GM21423 (cell line): ENCODE data around the gene CCT7.

Experiments used
- ATAC-seq: cut with Tn5 transposase; IDR thresholded peaks from one replicate; pipeline ENCODE4 v1.9.1; 2021; ENCODE audit warnings: mild to moderate bottlenecking, moderate library complexity; ENCODE audit not compliant: unreplicated experiment

CCT7 gene

GRCh38 chr2:73225513-73226360 is 8.4 kb upstream of the CCT7 start:
- no peak for ATAC-seq

- no peak for ATAC-seq
These were observed 7.0 kb upstream of the CCT7 start for GRCh38 chr2:73227086-73227485.

GRCh38 chr2:73228631-73229030 is 5.5 kb upstream of the CCT7 start:
- no peak for ATAC-seq

DNA sequence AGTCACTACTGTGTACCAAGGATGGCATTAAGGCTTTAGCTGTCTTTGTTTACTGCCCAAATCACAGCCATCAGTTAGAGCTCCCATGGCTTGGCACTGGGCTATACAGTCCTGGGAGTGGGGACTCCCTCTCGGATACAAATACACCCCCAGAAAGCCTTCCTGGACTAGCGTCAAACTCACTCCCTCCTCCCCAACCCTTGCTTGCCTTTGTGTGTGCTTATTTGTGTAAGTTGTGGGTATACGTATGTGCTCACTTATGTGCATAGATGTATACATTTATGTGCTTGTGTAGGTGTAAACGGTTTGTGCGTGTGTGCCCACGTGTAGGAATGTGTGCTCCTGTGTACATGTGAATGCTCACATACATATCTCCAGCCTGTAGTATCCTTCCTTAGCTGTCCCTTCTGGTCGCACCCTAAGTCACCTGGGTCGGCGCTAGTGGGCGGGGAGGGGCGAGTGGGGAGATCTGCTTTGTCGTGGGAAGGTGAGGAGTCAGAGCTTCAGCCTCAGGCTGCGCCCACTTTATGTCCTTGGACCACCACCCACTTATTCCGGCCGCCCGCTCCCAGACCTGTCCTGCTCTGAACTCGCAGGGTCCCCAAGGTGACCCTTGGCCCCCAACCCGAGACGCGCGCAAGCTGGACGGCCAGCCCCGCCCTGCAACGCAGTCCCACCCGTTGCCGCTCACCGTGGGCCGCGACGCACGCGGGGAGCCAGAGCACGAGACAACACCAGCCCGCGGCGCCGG is 1.5 kb upstream of the CCT7 start:
- ATAC-seq = peak; percentile 8

- peak; percentile 89 for ATAC-seq
These were observed 765 bp upstream of the CCT7 start, which contains the start of gene PRADC1 for GRCh38 chr2:73233154-73233931. Gene PRADC1 (minus strand): TSS chr2:73233239. CDS start chr2:73233160, 79 bp downstream.

DNA sequence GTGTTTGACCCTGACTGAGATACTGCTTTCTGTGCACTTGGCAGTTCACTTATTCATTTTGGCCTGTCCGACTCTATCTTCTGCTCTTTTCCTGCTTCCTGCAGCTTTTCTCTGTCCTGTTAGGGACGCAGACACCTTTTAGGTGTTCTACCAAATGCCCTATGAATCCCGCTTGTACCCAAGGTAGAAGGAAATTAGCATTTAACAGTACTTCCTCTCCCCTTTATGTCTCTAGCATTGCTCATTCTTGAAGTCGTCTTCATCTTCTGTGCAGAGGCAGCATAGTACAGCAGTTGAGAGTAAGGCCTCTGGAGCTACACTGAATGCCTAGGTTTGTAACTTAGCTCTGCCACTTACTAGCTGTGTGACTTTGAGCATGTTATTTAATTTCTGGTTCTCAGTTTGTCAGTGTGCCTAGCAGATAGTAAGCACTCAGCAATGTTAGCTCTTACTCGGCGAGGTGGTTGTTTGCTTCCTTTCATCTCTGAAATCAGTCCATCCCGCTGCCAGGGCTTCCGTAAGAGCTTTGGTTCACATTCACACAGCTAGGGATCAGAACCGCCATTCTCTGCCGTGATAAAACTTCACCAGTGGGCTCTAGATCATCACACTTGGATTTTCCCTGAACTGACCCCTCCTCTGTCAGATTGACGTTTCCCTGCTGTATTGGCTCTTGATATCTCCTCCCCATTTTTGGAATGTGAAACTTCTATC is 1.4 kb downstream of the CCT7 start:
- ATAC-seq = no peak

DNA sequence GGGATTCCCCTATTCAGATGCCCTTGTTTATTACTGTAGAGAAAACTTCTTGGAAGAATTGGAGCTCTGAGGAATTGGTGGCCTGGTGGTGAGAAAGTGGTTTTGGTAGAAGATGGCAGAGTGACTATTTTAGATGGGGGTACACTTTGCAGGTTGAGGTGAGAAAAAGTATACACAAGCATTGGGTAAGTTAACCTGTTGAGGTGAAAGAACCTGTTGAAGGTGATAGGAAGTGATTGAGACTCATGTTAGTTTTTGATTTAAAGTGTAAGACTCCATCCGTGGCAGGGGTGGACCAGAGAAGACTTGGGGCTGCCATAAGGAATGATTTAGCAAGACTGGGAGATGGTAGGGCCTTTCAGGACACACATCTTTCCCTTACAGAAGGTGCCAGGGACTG is 3.1 kb downstream of the CCT7 start:
- ATAC-seq = no peak

DNA sequence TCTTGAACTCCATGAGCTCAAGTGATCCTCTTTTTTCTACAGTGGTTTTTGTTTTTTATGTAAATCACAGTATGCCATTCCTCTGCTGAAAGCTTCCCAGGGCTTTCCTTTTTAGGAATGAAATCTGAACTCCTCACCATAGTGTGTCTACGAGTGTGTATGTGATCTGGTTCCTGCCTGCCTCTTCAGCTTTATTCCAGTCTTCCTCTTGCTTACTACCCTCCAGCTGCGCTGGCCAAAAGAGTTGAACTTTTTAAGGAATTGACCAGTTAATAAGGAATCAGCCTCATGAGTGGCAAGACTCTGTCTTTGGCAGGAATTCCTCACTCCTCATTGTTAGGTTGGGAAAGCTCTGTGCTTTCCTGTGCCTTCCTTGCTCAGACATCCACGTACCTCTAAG is 4.0 kb downstream of the CCT7 start:
- ATAC-seq = no peak

DNA sequence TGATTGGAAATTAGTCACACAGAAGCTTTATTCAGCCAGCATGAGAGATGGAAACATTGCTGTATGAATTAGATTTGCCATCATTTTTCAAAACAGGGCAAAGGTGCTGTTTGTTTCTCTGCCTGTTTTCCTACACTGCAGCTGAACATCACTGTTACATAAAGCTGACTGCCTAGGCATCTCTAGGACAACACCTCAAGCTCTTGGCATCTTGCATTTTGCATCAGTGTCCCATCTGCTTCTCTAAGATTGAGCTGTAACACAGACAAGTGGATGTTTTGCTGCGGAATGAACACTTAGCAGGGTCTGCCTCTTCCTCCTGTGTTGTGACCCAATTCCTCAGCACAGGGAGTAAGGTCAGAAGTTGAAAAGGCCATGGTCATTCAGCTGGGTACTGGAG is 4.9 kb downstream of the CCT7 start:
- no peak for ATAC-seq

GRCh38 chr2:73239776-73240175 is 5.7 kb downstream of the CCT7 start:
- no peak for ATAC-seq

GRCh38 chr2:73243884-73244570 is 9.9 kb downstream of the CCT7 start:
- no peak for ATAC-seq

DNA sequence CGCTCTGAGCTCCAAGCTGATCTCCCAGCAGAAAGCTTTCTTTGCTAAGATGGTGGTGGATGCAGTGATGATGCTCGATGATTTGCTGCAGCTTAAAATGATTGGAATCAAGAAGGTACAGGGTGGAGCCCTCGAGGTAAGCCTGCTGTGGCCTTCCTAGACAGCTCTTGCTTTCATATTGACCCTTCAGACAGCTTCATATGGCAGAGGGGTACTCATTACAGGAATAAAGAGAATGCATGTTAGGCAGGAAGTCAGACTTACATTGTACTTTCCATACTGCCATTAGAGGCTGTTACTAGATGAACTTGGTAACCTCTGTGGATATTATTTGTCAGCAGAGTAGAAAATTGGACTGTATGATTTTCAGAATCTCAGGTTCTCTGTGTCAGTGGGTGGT is 10.5 kb downstream of the CCT7 start:
- no peak for ATAC-seq

DNA sequence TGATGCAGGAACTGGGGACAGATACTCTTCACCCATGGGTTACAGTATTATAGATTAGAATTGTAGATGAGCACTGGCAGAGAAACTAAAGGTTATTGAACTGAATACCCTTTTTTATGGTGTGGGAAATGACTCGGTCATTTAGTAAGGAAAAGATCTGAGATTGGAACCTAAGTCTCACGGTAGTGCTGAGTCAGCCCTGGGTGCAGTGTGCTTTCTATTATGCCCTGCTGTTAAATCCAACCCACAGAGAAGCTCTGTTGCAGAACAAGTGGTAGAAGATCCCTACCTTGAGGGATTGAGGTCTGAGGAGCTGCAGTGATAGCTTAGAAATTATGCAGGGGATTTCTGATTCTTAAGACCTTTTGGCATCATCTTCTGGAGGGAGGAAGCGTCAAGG is 12.7 kb downstream of the CCT7 start:
- ATAC-seq = no peak

DNA sequence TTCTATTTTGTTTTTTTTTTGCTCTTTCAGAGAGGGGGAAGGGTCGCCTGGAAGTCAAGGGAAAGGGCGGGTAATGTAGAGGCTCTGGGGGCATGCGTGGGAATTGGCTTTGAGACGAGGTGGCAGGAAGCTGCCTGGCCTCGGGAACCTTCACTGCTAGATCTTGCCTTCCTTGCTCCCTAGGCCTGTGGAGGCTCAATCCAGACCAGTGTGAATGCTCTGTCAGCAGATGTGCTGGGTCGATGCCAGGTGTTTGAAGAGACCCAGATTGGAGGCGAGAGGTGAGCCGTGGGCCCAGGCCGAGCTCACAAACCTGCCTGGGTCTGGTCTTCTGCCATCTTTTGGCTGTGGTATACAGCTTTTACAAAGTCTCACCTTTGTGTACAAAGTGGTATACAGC is 15.5 kb downstream of the CCT7 start:
- no peak for ATAC-seq

GRCh38 chr2:73250872-73251846 is 17.1 kb downstream of the CCT7 start:
- ATAC-seq = no peak

- ATAC-seq = no peak
These were observed 18.3 kb downstream of the CCT7 start for GRCh38 chr2:73252238-73253027.

DNA sequence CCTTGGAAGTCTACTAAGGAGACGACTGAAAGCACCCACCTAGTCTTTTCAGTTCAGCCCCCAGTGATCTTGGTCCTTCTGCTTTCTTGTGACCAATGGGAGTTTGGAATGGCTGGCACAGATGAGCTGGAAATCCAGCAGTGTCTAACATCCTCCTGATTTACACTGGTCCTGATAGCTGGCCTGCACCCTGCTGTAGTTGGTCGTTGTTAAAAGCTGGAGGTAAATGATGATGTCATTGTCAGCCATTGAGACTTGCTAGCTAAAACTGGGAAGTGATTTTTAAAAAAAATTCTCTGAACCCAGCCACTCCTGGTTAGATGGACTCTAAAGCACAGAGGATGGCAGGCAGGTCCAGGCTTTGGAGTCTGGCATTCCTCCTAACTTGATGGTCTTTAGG is 19.3 kb downstream of the CCT7 start:
- ATAC-seq = no peak

DNA sequence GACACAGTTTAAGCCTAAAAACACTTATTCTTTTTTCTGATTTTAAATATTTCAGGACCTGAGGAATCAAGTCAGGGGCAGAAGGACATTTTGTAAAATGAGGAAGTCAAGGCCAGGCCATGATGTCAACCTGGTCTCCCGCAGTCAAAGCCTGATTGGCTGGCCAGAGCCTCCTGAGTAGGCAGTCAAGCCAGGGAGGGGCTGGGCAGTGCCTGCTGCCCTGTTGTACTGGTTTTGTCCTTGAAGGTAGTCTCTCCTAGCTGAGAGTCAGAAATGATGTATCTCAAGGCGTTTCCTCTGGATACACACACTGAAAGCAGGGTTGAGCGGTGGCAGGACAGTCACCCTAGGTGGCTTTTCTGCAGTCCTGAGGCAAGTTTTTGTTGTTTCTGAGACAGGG is 19.8 kb downstream of the CCT7 start:
- no peak for ATAC-seq
